HEK293 (cell line): ENCODE measurements around the gene ITPR3.
A peak's percentile ranks its signal among the peaks of the same experiment; 100 is the strongest.

Source experiments
- CTCF ChIA-PET: fragments of 350-600 bp; formaldehyde crosslinking; extraction: SDS; loops from one replicate; lab custom pipeline; 2021; ENCODE audit warnings: antibody characterized with exemption; lab: Yijun Ruan, JAX
- POLR2A ChIA-PET: fragments of 300-600 bp; formaldehyde crosslinking; extraction: SDS; loops from one replicate; lab custom pipeline; 2020; ENCODE audit warnings: antibody characterized with exemption, inconsistent platforms; lab: Yijun Ruan, JAX
- H3K27ac ChIP-seq: fragments of 200-500 bp; sonication (Bioruptor generic); 2 replicates; pipeline ENCODE4 v1.5.1; 2014; ENCODE audit warnings: low read depth, low read length, control low read depth, inconsistent platforms; ENCODE audit errors: extremely low read depth
- H3K36me3 ChIP-seq, 2 experiments: fragments of 200-500 bp in 1 of 2; sonication (Bioruptor generic) in 1 of 2; 1 replicate in 1 of 2; 2 replicates in 1 of 2; pipeline ENCODE4 v1.5.1; 2014 to 2017; ENCODE audit warnings: inconsistent platforms in 2 of 2, low read length in 2 of 2; ENCODE audit not compliant: control insufficient read depth in 2 of 2, insufficient read depth in 1 of 2
- H3K4me1 ChIP-seq: fragments of 200-500 bp; sonication (Bioruptor generic); 2 replicates; pipeline ENCODE4 v1.5.1; 2014; ENCODE audit warnings: mild to moderate bottlenecking, low read length, inconsistent platforms; ENCODE audit not compliant: control insufficient read depth, insufficient read depth
- H3K4me3 ChIP-seq: 2 replicates; pipeline ENCODE4 v1.5.1; 2011; ENCODE audit warnings: low read depth, mild to moderate bottlenecking, control low read depth, low read length, moderate library complexity
- H3K9me3 ChIP-seq: fragments of 200-500 bp; sonication (Bioruptor generic); 2 replicates; pipeline ENCODE4 v1.5.1; 2014; ENCODE audit warnings: low read depth, low read length, inconsistent platforms; ENCODE audit not compliant: control insufficient read depth, insufficient read depth
- CTCF ChIP-seq: fragments of 450-650 bp; formaldehyde crosslinking; IDR thresholded peaks from 2 replicates; pipeline ENCODE4 v1.5.1; 2016; ENCODE audit warnings: missing biosample characterization, missing genetic modification characterization
- FEZF1 ChIP-seq: fragments of 450-650 bp; formaldehyde crosslinking; IDR thresholded peaks from 2 replicates; pipeline ENCODE4 v1.5.1; 2016; ENCODE audit warnings: missing biosample characterization, missing genetic modification characterization
- GLI2 ChIP-seq: fragments of 450-650 bp; formaldehyde crosslinking; IDR thresholded peaks from 2 replicates; pipeline ENCODE4; 2017; ENCODE audit warnings: missing biosample characterization, missing genetic modification characterization, low read depth, borderline replicate concordance
- GLIS1 ChIP-seq: fragments of 450-650 bp; formaldehyde crosslinking; IDR thresholded peaks from 2 replicates; pipeline ENCODE4 v1.5.1; 2016; ENCODE audit warnings: missing biosample characterization, missing genetic modification characterization
- IKZF3 ChIP-seq: fragments of 450-650 bp; IDR thresholded peaks from 2 replicates; pipeline ENCODE4 v1.5.0; 2018; ENCODE audit warnings: missing biosample characterization, mild to moderate bottlenecking, missing genetic modification characterization, moderate library complexity
- OSR2 ChIP-seq: fragments of 450-650 bp; formaldehyde crosslinking; IDR thresholded peaks from 2 replicates; pipeline ENCODE4 v1.5.1; 2016; ENCODE audit warnings: missing biosample characterization, missing genetic modification characterization
- PATZ1 ChIP-seq: fragments of 450-650 bp; formaldehyde crosslinking; IDR thresholded peaks from 2 replicates; pipeline ENCODE4 v1.5.1; 2016; ENCODE audit warnings: missing biosample characterization, missing genetic modification characterization
- PRDM10 ChIP-seq: fragments of 450-650 bp; formaldehyde crosslinking; IDR thresholded peaks from 2 replicates; pipeline ENCODE4 v1.5.1; 2016; ENCODE audit warnings: missing biosample characterization, missing genetic modification characterization
- REPIN1 ChIP-seq: fragments of 450-650 bp; formaldehyde crosslinking; IDR thresholded peaks from 2 replicates; pipeline ENCODE4 v1.5.1; 2017; ENCODE audit warnings: missing biosample characterization, missing genetic modification characterization, low read depth
- WT1 ChIP-seq: fragments of 450-650 bp; formaldehyde crosslinking; IDR thresholded peaks from 2 replicates; pipeline ENCODE4 v1.5.1; 2016; ENCODE audit warnings: missing biosample characterization, missing genetic modification characterization
- ZBTB8A ChIP-seq: fragments of 450-650 bp; formaldehyde crosslinking; IDR thresholded peaks from 2 replicates; pipeline ENCODE4 v1.5.1; 2016; ENCODE audit warnings: missing biosample characterization, missing genetic modification characterization
- ZNF10 ChIP-seq: fragments of 450-650 bp; formaldehyde crosslinking; IDR thresholded peaks from 2 replicates; pipeline ENCODE4 v1.5.1; 2017; ENCODE audit warnings: missing biosample characterization, missing genetic modification characterization
- ZNF148 ChIP-seq: fragments of 450-650 bp; formaldehyde crosslinking; IDR thresholded peaks from 2 replicates; pipeline ENCODE4 v1.5.0; 2017; ENCODE audit warnings: missing biosample characterization, missing genetic modification characterization, borderline replicate concordance
- ZNF266 ChIP-seq: fragments of 450-650 bp; formaldehyde crosslinking; IDR thresholded peaks from 2 replicates; pipeline ENCODE4 v1.5.1; 2016; ENCODE audit warnings: missing biosample characterization, missing genetic modification characterization, low read depth
- ZNF341 ChIP-seq: fragments of 450-650 bp; formaldehyde crosslinking; IDR thresholded peaks from 2 replicates; pipeline ENCODE4; 2016; ENCODE audit warnings: low read depth, missing biosample characterization, missing genetic modification characterization
- ZNF366 ChIP-seq: fragments of 450-650 bp; formaldehyde crosslinking; conservative IDR thresholded peaks from 2 replicates; pipeline ENCODE4 v1.5.1; 2016; ENCODE audit warnings: missing biosample characterization, missing genetic modification characterization
- ZNF398 ChIP-seq: fragments of 450-650 bp; formaldehyde crosslinking; IDR thresholded peaks from 2 replicates; pipeline ENCODE4 v1.5.1; 2017; ENCODE audit warnings: missing biosample characterization, missing genetic modification characterization
- ZNF514 ChIP-seq: fragments of 450-650 bp; formaldehyde crosslinking; IDR thresholded peaks from 2 replicates; pipeline ENCODE4 v1.5.1; 2016; ENCODE audit warnings: missing biosample characterization, missing genetic modification characterization
- ZNF521 ChIP-seq: fragments of 450-650 bp; formaldehyde crosslinking; IDR thresholded peaks from 2 replicates; pipeline ENCODE4 v1.5.1; 2017; ENCODE audit warnings: missing biosample characterization, mild to moderate bottlenecking, missing genetic modification characterization
- ZNF561 ChIP-seq: fragments of 450-650 bp; IDR thresholded peaks from 2 replicates; pipeline ENCODE4 v1.5.1; 2018; ENCODE audit warnings: missing biosample characterization, missing genetic modification characterization, borderline replicate concordance
- ZNF624 ChIP-seq: fragments of 450-650 bp; formaldehyde crosslinking; IDR thresholded peaks from 2 replicates; pipeline ENCODE4 v1.5.1; 2017; ENCODE audit warnings: missing biosample characterization, missing genetic modification characterization
- ZNF76 ChIP-seq: fragments of 450-650 bp; formaldehyde crosslinking; IDR thresholded peaks from 2 replicates; pipeline ENCODE4; 2016; ENCODE audit warnings: low read depth, missing biosample characterization, missing genetic modification characterization, borderline replicate concordance

Gene ITPR3

GRCh38 chr6:33744895-33745546 is 123.9 kb downstream of the ITPR3 start (continued):
- TF ChIP-seq ZNF514 (tag by site-specific recombination): no peak
- peak; percentile 99 for TF ChIP-seq FEZF1 (tag by site-specific recombination)
- peak; percentile 82 for TF ChIP-seq GLIS1
- TF ChIP-seq ZBTB8A (tag by site-specific recombination): peak; percentile 65
- 0 out of 2 replicates have a peak, but pooled peaks have one; percentile 23 for TF ChIP-seq ZNF76 (tag by site-specific recombination)
- TF ChIP-seq ZNF148 (tag by site-specific recombination): no peak
- TF ChIP-seq PATZ1: peak; percentile 74
- TF ChIP-seq REPIN1 (tag by site-specific recombination): no peak
- TF ChIP-seq ZNF366: peak; percentile 30; the same call in 1 of the 2 replicates
- no peak for TF ChIP-seq GLI2
- peak; percentile 73 for TF ChIP-seq ZNF341
- TF ChIP-seq IKZF3 (tag by site-specific recombination): peak; percentile 89
- peak; percentile 12; the same call in 1 of the 2 replicates for TF ChIP-seq ZNF398
- TF ChIP-seq PRDM10 (tag by site-specific recombination): no peak
- TF ChIP-seq OSR2 (tag by site-specific recombination): peak; percentile 82
- TF ChIP-seq WT1 (tag by site-specific recombination): peak; percentile 85
- peak; percentile 64; the same call in 1 of the 2 replicates for TF ChIP-seq ZNF10

- Histone ChIP-seq H3K9me3 (no peaks in the 10 kb centered on the region), H3K4me1 (peaks cover 21% of the 10 kb centered on the region), H3K36me3 (no peaks in the 10 kb centered on the region), H3K4me3 (no peak overlapping the region), H3K27ac (peak overlapping the region; percentile 67; the same call in 1 of the 2 replicates)
- ChIA-PET POLR2A (interaction anchor here (1.2 kb wide), 1 partner anchor 26 kb away, joined by 3 read pairs; no protein-coding TSS in a partner anchor), CTCF (interaction anchor here (0.6 to 6.7 kb wide), 20 partner anchors 8 to 410 kb away, joined by 3 to 193 read pairs (median 8); partner anchors contain the start of genes LEMD2 and UQCC2)
- TF ChIP-seq ZNF10 (0 out of 2 replicates have a peak, but pooled peaks have one; percentile 21), ZNF624 (tag by site-specific recombination) (no peak), CTCF (no peak), ZNF561 (tag by site-specific recombination) (no peak), ZNF266 (tag by site-specific recombination) (no peak), ZNF521 (tag by site-specific recombination) (no peak)
These were observed 124.4 kb downstream of the ITPR3 start for GRCh38 chr6:33745548-33745947.
